GM18505 (cell line): ENCODE results near the gene ZFPL1.
A peak's percentile ranks its signal among the peaks of the same experiment; 100 is the strongest.

ENCODE experiments used
- ATAC-seq: cut with Tn5 transposase; IDR thresholded peaks from one replicate; pipeline ENCODE4 v1.9.1; 2021; ENCODE audit not compliant: unreplicated experiment
- POLR2A ChIP-seq: IDR thresholded peaks from 4 replicates; pipeline ENCODE4 v1.6.1; 2011; ENCODE audit warnings: borderline replicate concordance; ENCODE audit not compliant: insufficient read depth, insufficient read length; ENCODE audit errors: extremely low read depth

Gene ZFPL1

DNA sequence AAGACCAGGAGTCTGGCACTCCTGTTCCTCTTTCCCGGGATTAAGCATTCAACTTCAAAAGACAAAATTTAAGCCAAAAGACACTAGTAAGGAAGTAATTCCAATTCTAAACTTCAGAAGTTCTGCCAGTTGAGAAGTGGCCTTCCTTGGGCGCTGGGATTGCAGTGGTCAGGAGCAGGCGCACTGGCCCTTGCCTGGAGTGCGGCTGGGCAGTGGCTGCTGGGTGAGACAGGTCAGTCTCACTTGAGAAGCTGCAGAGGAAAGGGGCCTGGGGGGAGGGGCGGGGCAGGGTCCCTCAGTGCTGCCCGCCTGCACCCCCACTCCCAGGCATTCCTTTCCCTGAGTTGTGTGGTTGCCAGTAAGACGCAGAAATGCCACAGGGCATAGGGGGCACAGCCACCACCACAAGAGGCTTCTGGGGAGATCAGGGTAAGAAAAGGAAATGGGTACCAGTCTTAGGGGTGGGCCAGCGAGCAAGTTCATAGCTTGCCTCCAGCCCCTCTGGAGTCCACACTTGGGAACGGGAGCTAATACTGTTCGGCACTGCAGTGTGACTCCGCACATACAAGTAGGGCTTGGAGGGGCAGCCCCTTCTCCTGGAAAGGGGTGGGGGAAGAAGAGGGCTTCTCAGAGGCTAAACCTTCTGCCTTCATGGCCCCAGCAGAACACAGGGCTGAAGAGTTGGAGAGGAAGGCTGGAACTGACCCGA lies 43.6 kb downstream of the ZFPL1 start:
- TF ChIP-seq POLR2A = no peak

DNA sequence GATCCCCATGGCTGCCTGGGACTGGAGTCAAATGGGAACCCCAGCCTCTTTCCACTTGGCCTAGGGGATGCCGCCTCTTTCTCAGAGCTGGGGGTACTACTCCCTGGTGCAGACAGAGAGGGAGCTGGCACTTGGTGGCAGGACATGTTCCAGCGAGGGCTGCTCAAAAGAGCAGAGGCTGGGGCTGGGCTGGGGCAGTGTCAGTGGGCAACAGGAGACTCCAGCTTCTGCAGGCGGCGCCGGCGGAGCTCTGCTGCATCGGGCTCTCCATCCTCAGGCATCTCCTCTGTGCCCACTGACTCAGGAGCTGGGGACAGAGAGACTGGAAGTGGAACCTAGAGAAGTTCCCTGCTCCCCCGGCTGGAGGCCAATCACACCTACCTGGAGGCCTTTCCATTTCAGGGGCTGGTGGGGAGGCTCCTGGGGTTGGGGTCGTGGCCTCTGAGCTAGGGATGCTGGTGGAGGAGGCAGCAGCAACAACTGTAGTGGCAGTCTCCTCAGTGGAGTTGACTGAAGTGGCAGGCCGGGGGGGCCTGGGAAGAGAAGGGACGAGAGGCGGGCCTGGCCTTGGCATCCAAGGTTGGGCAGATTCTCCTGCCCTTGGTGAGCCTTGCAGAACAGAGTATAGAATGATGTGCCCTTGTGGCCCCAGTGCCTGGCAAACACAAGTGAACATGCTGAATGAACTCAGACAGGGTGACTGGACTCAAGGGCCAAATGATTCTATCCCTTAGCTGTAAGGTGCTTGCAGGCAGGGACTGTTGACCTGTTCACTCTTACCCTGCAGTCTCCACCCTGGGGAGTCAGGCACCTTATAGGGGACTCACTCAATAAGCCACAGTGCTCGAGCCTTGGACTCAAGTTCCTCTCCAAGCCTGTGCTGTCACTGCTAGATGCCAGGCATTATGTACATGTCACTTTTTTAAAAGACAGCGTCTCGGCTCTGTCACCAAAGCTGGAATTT lies 44.4 kb downstream of the ZFPL1 start:
- TF ChIP-seq POLR2A = no peak
- no peak for ATAC-seq

More for the DNA sequence above, 43.6 kb downstream of the ZFPL1 start:
- ATAC-seq = no peak

DNA sequence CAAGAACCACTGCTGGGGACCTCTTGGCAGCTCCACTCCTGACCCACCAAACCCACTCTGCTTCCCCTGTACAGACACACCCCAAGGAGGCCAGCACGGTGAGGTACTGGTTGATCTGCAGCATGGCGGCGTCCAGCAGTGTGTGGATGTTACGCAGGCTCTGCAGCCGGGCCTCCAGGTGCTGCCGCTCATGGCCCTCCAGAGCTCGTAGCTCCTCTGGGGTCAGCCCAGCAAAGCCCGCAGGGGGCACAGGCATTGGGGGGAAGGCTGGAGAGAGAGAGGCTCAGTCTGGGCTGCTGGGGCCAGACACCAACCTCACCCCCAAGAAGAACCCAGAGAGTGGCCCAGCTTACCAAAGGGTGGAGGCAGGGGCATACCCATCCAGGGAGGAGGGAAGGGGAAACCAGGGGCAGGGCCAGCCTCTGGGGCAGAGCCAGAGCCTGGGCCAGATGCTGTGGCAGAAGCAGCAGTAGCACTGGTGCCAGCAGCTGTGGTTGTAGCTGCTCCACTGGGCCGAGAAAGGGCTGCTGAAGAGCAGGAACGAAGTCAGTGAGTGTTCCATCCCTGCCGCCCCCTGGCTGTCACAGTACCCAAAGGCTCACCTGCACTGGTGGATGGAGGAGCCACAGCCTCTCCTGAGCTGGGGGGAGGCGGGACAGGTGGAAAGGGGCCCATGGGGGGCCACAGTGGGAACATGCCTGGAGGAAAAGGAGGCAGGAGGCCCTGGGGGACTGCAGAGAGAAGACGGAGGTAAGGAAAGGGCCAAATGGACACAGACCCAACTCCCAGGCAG lies 45.8 kb downstream of the ZFPL1 start:
- no peak for TF ChIP-seq POLR2A
- ATAC-seq = no peak

DNA sequence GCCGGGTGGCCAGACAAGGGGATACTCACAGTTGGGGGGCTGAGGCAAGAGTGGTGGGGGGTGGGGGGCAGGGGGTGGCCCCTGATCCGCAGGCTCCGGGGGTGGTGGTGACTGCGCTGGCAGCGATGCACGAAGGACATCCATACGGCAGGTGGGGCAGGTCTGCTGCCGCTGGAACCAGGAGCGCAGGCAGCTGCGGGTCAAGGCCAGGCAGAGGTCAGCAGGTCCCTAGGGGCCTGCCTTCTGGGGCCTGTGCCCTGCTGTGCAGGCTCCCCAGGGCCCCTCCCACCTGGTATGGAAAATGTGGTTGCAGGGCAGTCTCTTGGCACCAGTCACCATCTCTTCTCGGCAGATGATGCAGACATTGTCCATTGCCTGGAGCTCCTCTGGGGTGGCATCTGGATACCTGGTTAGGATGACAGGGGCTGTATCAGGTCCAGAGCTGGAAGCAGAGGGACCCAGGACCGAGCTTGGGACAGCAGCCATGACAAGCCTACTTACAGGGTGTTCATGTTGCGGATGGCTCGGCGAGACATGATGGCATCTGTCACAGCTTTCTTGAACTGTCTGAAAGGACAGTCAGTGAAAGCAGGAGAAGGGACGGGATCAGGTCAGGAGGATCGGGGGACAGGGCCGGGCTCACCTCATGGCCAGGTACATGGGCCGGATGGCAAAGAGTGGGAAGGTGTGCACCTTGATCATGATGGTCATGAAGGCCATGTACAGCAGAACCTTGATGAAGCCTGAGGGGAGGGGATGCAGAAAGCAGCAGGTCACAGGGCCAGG lies 46.8 kb downstream of the ZFPL1 start:
- ATAC-seq = no peak
- no peak for TF ChIP-seq POLR2A

- no peak for ATAC-seq
- peak; percentile 40 for TF ChIP-seq POLR2A
Observed at GRCh38 chr11:65131417-65131776, 47.4 kb downstream of the ZFPL1 start.

DNA sequence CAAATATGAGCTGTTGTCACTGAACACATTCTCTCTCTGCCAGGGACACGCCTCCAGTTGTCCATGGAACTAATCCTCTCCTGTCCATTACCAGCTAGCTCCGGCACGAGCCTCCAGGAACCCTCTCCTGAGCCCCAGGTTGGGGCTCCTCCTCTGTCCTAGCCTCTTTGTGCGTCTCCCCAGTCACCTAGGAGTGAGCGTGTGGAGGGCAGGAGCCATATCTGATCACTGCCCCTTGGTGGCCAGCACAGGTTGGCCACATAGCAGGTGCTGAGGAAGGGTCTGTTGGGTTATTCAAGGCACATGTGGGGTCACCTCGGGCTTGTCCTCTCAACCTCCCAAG lies 47.8 kb downstream of the ZFPL1 start:
- TF ChIP-seq POLR2A = peak; percentile 16
- ATAC-seq = no peak

DNA sequence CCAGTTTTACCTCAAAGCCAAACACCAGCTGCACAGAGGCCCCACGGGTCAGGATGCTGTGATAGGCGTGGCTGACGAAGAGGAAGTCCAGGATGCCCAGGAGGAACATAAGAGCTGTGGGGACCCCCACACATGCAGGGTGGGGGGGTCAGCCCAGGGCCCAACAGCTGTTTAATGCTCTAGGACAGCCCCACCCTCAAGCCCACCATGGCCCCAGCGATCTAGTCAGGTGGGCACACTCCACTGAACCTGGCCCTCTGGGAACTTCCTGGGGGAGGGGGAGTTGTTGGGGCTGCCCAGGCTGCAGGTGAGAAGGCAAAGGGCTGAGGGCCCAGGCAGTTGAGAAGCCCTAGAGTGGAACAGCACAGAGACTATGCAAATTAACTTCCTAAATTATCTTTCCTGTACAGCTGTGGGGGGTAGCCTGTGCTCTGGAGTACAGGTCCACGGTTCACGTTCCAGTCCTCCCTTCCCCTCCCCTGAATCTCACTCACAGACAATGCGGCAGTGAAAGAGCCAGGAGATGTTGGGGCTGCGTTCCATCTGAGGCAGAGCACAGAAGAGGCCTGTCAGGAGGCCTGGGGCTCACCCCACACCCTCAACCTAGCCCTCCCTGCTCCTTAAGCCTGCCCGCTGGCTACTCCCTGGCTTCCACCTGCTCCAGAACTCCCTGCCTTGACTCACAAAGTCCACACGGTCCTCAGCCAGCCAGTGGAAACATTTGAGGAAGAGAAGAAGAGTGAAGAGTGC lies 48.4 kb downstream of the ZFPL1 start:
- peak; percentile 76 for TF ChIP-seq POLR2A
- no peak for ATAC-seq

GRCh38 chr11:65132988-65133700 lies 49.1 kb downstream of the ZFPL1 start:
- peak; percentile 66 for TF ChIP-seq POLR2A
- ATAC-seq = no peak

GRCh38 chr11:65133724-65134123 lies 49.7 kb downstream of the ZFPL1 start:
- ATAC-seq = no peak
- TF ChIP-seq POLR2A = no peak

- ATAC-seq = peak; percentile 54
- TF ChIP-seq POLR2A = peak; percentile 90
Observed at GRCh38 chr11:65134240-65134951, 50.4 kb downstream of the ZFPL1 start, which contains the start of gene SYVN1. SYVN1 (minus strand) TSS chr11:65134519; CDS start chr11:65133601, 918 bp downstream.
